Endothelial cell of umbilical vein (primary cell): ENCODE results near the gene ACTG1. TPM values are rescaled to one million over a fixed set of nuclear protein-coding genes. Genes with fewer than 3 reads are reported as not detected.

Source experiments
- BruUV-seq: library from RNA; stranded (reverse); fragments of 400-500 nt; replicated peaks from 2 replicates; lab custom pipeline; 2021; lab: Mats Ljungman, UMichigan
- CTCF ChIA-PET: fragments of 300-600, 350-600 bp; sonication (Branson Sonifier 250); formaldehyde crosslinking; loops from one replicate; lab custom pipeline; 2021; ENCODE audit warnings: antibody characterized with exemption, inconsistent platforms; lab: Charles Lee
- POLR2A ChIA-PET: fragments of 300-600, 350-600 bp; sonication (Branson Sonifier 250); formaldehyde crosslinking; loops from one replicate; lab custom pipeline; 2021; ENCODE audit warnings: antibody characterized with exemption, inconsistent platforms; lab: Charles Lee
- DNase-seq: peaks from one replicate; pipeline ENCODE4 v3.0.0-alpha.2; 2011; ENCODE audit warnings: low read depth, low spot score
- FAIRE-seq: peaks from 2 replicates; lab custom pipeline; 2011; peaks lifted over from hg19 to GRCh38; lab: Jason Lieb, UNC
- H2AFZ ChIP-seq: 2 replicates; pipeline ENCODE4 v1.6.0; 2012; ENCODE audit warnings: low read depth, low read length, control low read depth, inconsistent platforms
- H3K27ac ChIP-seq: 2 replicates; pipeline ENCODE4 v1.5.1; 2011; ENCODE audit warnings: low read depth, mild to moderate bottlenecking, control low read depth, low read length, moderate library complexity; ENCODE audit not compliant: insufficient read depth
- H3K27me3 ChIP-seq, 2 experiments: 2 replicates each; pipeline versions ENCODE4 v1.6.0 to v1.6.1; 2011; ENCODE audit warnings: low read length in 2 of 2, mixed read lengths in 1 of 2; ENCODE audit not compliant: control insufficient read depth in 2 of 2, insufficient read depth in 2 of 2
- H3K36me3 ChIP-seq, 2 experiments: 2 replicates in 1 of 2; 3 replicates in 1 of 2; pipeline ENCODE4 v1.5.1; 2011; ENCODE audit warnings: low read length in 2 of 2, mild to moderate bottlenecking in 1 of 2, moderate library complexity in 1 of 2; ENCODE audit not compliant: control insufficient read depth in 2 of 2, insufficient read depth in 2 of 2; ENCODE audit errors: extremely low read depth in 1 of 2
- H3K4me1 ChIP-seq: 3 replicates; pipeline ENCODE4 v1.5.1; 2011; ENCODE audit warnings: mild to moderate bottlenecking, low read length; ENCODE audit not compliant: control insufficient read depth, insufficient read depth; ENCODE audit errors: extremely low read depth
- H3K4me2 ChIP-seq: 2 replicates; pipeline ENCODE4 v1.6.1; 2011; ENCODE audit warnings: low read length, control low read depth, mixed read lengths; ENCODE audit not compliant: insufficient read depth
- H3K4me3 ChIP-seq, 3 experiments: fragments of 200-600 bp in 1 of 3; sonication (generic), shearing (Covaris generic) in 1 of 3; replicated peaks in 1 of 3; 2 replicates each; pipeline ENCODE4 v1.5.1; 2011 to 2016; ENCODE audit warnings: control low read depth in 3 of 3, low read length in 3 of 3, mild to moderate bottlenecking in 2 of 3, inconsistent platforms in 1 of 3, low read depth in 1 of 3, moderate library complexity in 1 of 3; ENCODE audit not compliant: insufficient read depth in 1 of 3
- H3K79me2 ChIP-seq: 2 replicates; pipeline ENCODE4 v1.6.0; 2012; ENCODE audit warnings: low read length, inconsistent platforms; ENCODE audit not compliant: control insufficient read depth, insufficient read depth
- H3K9ac ChIP-seq: replicated peaks from 2 replicates; pipeline ENCODE3; 2011; ENCODE audit warnings: low read length, control low read depth; ENCODE audit not compliant: insufficient read depth; ENCODE audit errors: extremely low read depth
- H3K9me1 ChIP-seq: replicated peaks from 3 replicates; pipeline ENCODE4 v1.6.0; 2011; ENCODE audit warnings: mild to moderate bottlenecking, low read length; ENCODE audit not compliant: control insufficient read depth, insufficient read depth; ENCODE audit errors: extremely low read depth
- H3K9me3 ChIP-seq: replicated peaks from 2 replicates; pipeline ENCODE4 v1.5.1; 2012; ENCODE audit warnings: low read length, inconsistent platforms; ENCODE audit not compliant: control insufficient read depth, insufficient read depth
- H4K20me1 ChIP-seq: replicated peaks from 2 replicates; pipeline ENCODE3; 2011; ENCODE audit warnings: mild to moderate bottlenecking, low read length; ENCODE audit not compliant: control insufficient read depth, insufficient read depth; ENCODE audit errors: extremely low read depth
- EZH2 ChIP-seq: IDR thresholded peaks from 2 replicates; pipeline ENCODE4 v1.6.1; 2012; ENCODE audit warnings: borderline replicate concordance, low read depth, mild to moderate bottlenecking, moderate library complexity, low read length, inconsistent platforms; ENCODE audit not compliant: severe bottlenecking
- FOS ChIP-seq: IDR thresholded peaks from 2 replicates; pipeline ENCODE4 v1.6.1; 2011; ENCODE audit warnings: mild to moderate bottlenecking, low read length, moderate library complexity, borderline replicate concordance; ENCODE audit not compliant: insufficient read depth
- GATA2 ChIP-seq: IDR thresholded peaks from 2 replicates; pipeline ENCODE4 v1.7.0; 2011; ENCODE audit warnings: low read depth, mild to moderate bottlenecking, moderate library complexity, mixed read lengths, low read length; ENCODE audit not compliant: insufficient read length, insufficient read depth
- JUN ChIP-seq: IDR thresholded peaks from 2 replicates; pipeline ENCODE4 v1.6.1; 2011; ENCODE audit warnings: borderline replicate concordance, low read depth; ENCODE audit not compliant: insufficient read length, insufficient read depth
- MYC ChIP-seq: IDR thresholded peaks from one replicate; pipeline ENCODE4 v1.6.1; 2011; ENCODE audit warnings: mild to moderate bottlenecking, low read depth, low read length
- POLR2A ChIP-seq: IDR thresholded peaks from 2 replicates; pipeline ENCODE4 v1.6.1; 2012; ENCODE audit warnings: low read depth, mild to moderate bottlenecking, control low read depth, low read length
- dilution Hi-C: fragments of 300-500 bp; cut with MboI; formaldehyde crosslinking; loops from one replicate; pipeline ENCODE4 v1.15.0; 2019; ENCODE audit warnings: low sequenced_read_pairs; ENCODE audit not compliant: extremely low pct_ligation_motif_present
- intact Hi-C: fragments of 100-400 bp; cut with micrococcal nuclease; formaldehyde crosslinking; loops from one replicate; pipeline ENCODE4 v1.10.0; 2022
- polyA plus RNA-seq, 4 experiments: library from polyadenylated mRNA; depleted of rRNA in 3 of 4; stranded (reverse) in 3 of 4; unstranded in 1 of 4; fragments of >200 nt; gene quantifications; 2 replicates each; pipeline versions ENCODE4 v1.2.1 to v1.2.3, GENCODE V29; 2011 to 2012; ENCODE audit warnings: missing spikeins in 1 of 4
- total RNA-seq: library from RNA; stranded (reverse); gene quantifications from 2 replicates; pipeline ENCODE4 v1.2.3, GENCODE V29; 2021
- TF ChIP-seq, protein P1 (sequence below), 2 donors: IDR thresholded peaks; 1 replicate in 1 of 2; 2 replicates in 1 of 2; pipeline ENCODE4 v1.5.1; 2011; ENCODE audit warnings: low read length in 2 of 2, mild to moderate bottlenecking in 2 of 2, moderate library complexity in 2 of 2, control low read depth in 1 of 2, inconsistent platforms in 1 of 2, low read depth in 1 of 2; ENCODE audit not compliant: insufficient read depth in 1 of 2; ENCODE audit errors: extremely low read depth in 1 of 2
- TF ChIP-seq, protein P2 (sequence below): IDR thresholded peaks from 2 replicates; pipeline ENCODE4 v1.6.1; 2011; ENCODE audit not compliant: insufficient read depth, insufficient read length

Gene ACTG1
- total and polyA plus RNA-seq, 2 donors (not counting 3 experiments of a cell fraction or from before 2014, with no cell fraction given) = 6,127 to 10,663 TPM

DNA sequence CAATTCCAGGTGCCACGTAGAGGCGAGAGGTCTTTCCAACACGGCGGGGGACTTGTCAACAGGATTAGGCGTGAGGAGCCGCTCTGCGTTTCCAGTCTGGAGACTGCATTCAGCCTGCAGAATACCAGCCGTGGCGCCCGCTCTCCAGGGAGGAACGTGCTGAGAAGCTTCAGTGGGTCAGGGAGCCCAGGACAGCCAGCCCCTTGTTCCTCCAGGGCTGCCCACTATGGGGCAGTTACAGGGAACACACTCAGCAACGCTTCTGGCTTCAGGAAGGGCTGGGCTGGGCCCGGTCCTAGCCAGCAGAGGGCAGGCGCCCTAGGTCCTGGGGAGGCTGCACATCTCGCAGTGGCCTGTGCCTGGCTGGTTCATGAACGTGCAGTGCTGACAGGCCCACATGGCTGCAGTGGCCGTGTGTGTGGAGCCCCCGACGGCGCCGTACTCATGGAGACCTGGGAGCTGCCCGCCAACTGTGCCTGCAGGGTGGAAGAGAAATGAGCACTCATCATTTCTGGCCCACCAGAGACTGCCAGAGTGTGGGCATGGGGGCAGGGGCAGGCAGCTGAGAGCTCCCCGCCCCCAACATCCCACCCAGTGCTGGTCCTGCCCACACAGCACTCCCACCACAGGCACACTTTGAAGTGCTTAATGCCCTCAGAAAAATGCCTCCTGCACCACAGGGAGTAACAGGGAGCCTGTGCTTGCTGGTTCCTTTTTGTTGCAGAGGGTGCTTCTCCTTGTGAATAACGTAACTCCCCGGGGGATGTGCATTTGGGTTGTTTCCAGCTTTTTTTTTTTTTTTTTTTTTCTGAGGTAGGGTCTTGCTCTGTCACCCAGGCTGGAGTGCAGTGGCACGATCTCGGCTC is 46.6 kb upstream of the ACTG1 start:
- Histone ChIP-seq H2AFZ (no peak overlapping the region), H3K4me2 (no peak overlapping the region), H3K4me3 (no peak overlapping the region), H3K9ac (no peak overlapping the region), H3K36me3 (peaks cover 0 to 33% of the 10 kb centered on the region in 2 experiments), H3K4me1 (peaks cover 40% of the 10 kb centered on the region), H3K9me1 (no peaks in the 10 kb centered on the region), H3K9me3 (no peaks in the 10 kb centered on the region), H3K27ac (no peak overlapping the region), H3K79me2 (peaks cover 5% of the 10 kb centered on the region), H3K27me3 (no peaks in the 10 kb centered on the region), H4K20me1 (no peaks in the 10 kb centered on the region)
- BruUV-seq = no TSS peak
- ChIA-PET POLR2A (interaction anchor here (0.6 to 0.7 kb wide), 2 partner anchors 48 to 80 kb away, joined by 6 to 8 read pairs; no protein-coding TSS in a partner anchor), CTCF (interaction anchor here (1.0 to 1.7 kb wide), 3 partner anchors 12 to 41 kb away, joined by 3 to 7 read pairs (median 6); no protein-coding TSS in a partner anchor)
- DNase-seq (no peak), FAIRE-seq (no peak)
- dilution Hi-C loops (no loop called here), intact Hi-C loops (loop anchor here (1.0 kb wide), 1 partner anchor 7 kb away; no protein-coding TSS in a partner anchor)
- TF ChIP-seq MYC = no peak
- TF ChIP-seq, protein P1, sequence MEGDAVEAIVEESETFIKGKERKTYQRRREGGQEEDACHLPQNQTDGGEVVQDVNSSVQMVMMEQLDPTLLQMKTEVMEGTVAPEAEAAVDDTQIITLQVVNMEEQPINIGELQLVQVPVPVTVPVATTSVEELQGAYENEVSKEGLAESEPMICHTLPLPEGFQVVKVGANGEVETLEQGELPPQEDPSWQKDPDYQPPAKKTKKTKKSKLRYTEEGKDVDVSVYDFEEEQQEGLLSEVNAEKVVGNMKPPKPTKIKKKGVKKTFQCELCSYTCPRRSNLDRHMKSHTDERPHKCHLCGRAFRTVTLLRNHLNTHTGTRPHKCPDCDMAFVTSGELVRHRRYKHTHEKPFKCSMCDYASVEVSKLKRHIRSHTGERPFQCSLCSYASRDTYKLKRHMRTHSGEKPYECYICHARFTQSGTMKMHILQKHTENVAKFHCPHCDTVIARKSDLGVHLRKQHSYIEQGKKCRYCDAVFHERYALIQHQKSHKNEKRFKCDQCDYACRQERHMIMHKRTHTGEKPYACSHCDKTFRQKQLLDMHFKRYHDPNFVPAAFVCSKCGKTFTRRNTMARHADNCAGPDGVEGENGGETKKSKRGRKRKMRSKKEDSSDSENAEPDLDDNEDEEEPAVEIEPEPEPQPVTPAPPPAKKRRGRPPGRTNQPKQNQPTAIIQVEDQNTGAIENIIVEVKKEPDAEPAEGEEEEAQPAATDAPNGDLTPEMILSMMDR (IDR thresholded peaks at IDR 0.05; ENCODE audit: extremely low read depth in 1 of 2, insufficient read depth in 1 of 2, low read depth in 1 of 2, low read length in 2 of 2) = peak; percentile 49 to 70

DNA sequence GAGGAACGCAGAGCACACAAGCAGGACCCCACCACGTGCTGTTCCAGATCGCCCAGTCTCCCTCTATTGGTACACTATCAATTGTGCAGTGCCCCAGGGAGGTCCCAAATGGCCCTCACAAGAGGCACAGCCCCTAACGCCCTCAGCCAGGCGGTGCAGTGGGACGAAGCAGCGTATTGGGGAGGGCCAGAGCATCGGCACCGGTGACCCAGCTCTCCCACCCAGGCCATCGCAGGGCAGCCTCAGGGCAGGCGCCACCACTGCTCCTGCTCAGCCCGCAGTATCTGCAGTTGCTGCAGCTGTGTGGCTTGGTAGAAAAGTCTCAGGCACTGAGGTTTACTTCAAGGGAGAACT is 45.5 kb upstream of the ACTG1 start:
- no peaks in the 10 kb centered on the region for H3K9me1 ChIP-seq
- H3K79me2 ChIP-seq = peaks cover 1% of the 10 kb centered on the region
- H2AFZ ChIP-seq = no peak overlapping the region
- H3K4me1 ChIP-seq = peaks cover 47% of the 10 kb centered on the region
- no peaks in the 10 kb centered on the region for H3K9me3 ChIP-seq
- no peak overlapping the region for H3K4me2 ChIP-seq
- H3K27ac ChIP-seq = no peak overlapping the region
- BruUV-seq = no TSS peak
- intact Hi-C loops = loop anchor here (1.0 kb wide), 1 partner anchor 8 kb away; no protein-coding TSS in a partner anchor
- H4K20me1 ChIP-seq = no peaks in the 10 kb centered on the region
- DNase-seq (no peak), FAIRE-seq (no peak)
- no peak overlapping the region for H3K9ac ChIP-seq
- dilution Hi-C loops = no loop called here
- H3K27me3 ChIP-seq = no peaks in the 10 kb centered on the region
- ChIA-PET POLR2A (interaction anchor here (0.9 kb wide), 1 partner anchor 8 kb away, joined by 3 read pairs; no protein-coding TSS in a partner anchor), CTCF (interaction anchor here (1.1 to 1.7 kb wide), 4 partner anchors 9 to 42 kb away, joined by 3 to 9 read pairs (median 6); no protein-coding TSS in a partner anchor)
- TF ChIP-seq, protein P2, sequence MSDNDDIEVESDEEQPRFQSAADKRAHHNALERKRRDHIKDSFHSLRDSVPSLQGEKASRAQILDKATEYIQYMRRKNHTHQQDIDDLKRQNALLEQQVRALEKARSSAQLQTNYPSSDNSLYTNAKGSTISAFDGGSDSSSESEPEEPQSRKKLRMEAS = no peak
- TF ChIP-seq, protein P1 (IDR thresholded peaks at IDR 0.05; ENCODE audit: extremely low read depth in 1 of 2, insufficient read depth in 1 of 2, low read depth in 1 of 2, low read length in 2 of 2) = no peak
- TF ChIP-seq GATA2 = no peak
- TF ChIP-seq JUN = no peak
- TF ChIP-seq FOS = no peak
- TF ChIP-seq POLR2A = no peak
- TF ChIP-seq EZH2 = no peak
- no peak for TF ChIP-seq MYC
- peaks cover 0 to 33% of the 10 kb centered on the region in 2 experiments for H3K36me3 ChIP-seq
- H3K4me3 ChIP-seq = no peak overlapping the region
